ENCODE results near the gene TSPAN12. TPM values are rescaled to one million over a fixed set of nuclear protein-coding genes. Genes with fewer than 3 reads are reported as not detected.

Gene TSPAN12
- total and polyA plus RNA-seq, 2 of the 8 experiments (the other 6 are each of a cell fraction or from before 2014, with no cell fraction given), result 6.1 to 17.9 TPM

- Histone ChIP-seq H3K9ac (replicated peaks in 1 of 4; ENCODE audit: extremely low read depth in 1 of 4, low read depth in 3 of 4, low read length in 3 of 4) (no peak overlapping the region), H3K4me3 (ENCODE audit: extremely low read depth in 1 of 4, insufficient read depth in 2 of 4, low read depth in 3 of 4, low read length in 4 of 4) (no peak overlapping the region), H2BK5ac (ENCODE audit: low read depth, low read length) (no peak overlapping the region), H2AK5ac (ENCODE audit: low read depth, low read length) (0 out of 2 replicates have a peak overlapping the region, but pooled peaks have one; percentile 41), H4K20me1 (replicated peaks in 1 of 2; ENCODE audit: control insufficient read depth in 1 of 2, insufficient read depth in 2 of 2, low read length in 2 of 2) (no peaks in the 10 kb centered on the region), H3K27ac (ENCODE audit: low read depth, low read length) (no peak overlapping the region), H3K27me3 (replicated peaks in 1 of 4; ENCODE audit: control insufficient read depth in 3 of 4, extremely low read depth in 1 of 4, insufficient read depth in 3 of 4, low read length in 3 of 4) (no peaks in the 10 kb centered on the region), H3K18ac (ENCODE audit: extremely low read depth, low read length) (no peak overlapping the region), H3K4me1 (replicated peaks in 1 of 4; ENCODE audit: control insufficient read depth in 3 of 4, insufficient read depth in 4 of 4, low read length in 3 of 4) (peaks cover 0 to 19% (median 9%) of the 10 kb centered on the region in 4 experiments; a peak in 6 of 7 replicates), H3K4ac (replicated peaks; ENCODE audit: insufficient read length, low read depth, low read length) (no peak overlapping the region), H3K4me2 (ENCODE audit: insufficient read depth in 1 of 2, low read depth in 2 of 2, low read length in 2 of 2) (no peak overlapping the region), H3K23ac (ENCODE audit: insufficient read length) (no peak overlapping the region), H3K23me2 (ENCODE audit: low read depth, low read length) (no peaks in the 10 kb centered on the region), H4K91ac (replicated peaks; ENCODE audit: insufficient read length, low read length) (no peak overlapping the region), H3K9me3 (ENCODE audit: insufficient read depth in 2 of 2, low read depth in 1 of 2, low read length in 1 of 2) (no peaks in the 10 kb centered on the region), H3K14ac (ENCODE audit: insufficient read length) (no peak overlapping the region), H2BK20ac (ENCODE audit: low read length) (no peak overlapping the region), H4K8ac (ENCODE audit: extremely low read depth, insufficient read depth, low read length) (no peak overlapping the region), H3K79me2 (ENCODE audit: control insufficient read depth in 1 of 2, insufficient read depth in 2 of 2, low read length in 2 of 2) (no peaks in the 10 kb centered on the region), H2BK12ac (ENCODE audit: low read depth, low read length) (no peak overlapping the region), H2AFZ (ENCODE audit: low read length) (no peak overlapping the region), H2BK120ac (replicated peaks; ENCODE audit: low read depth, low read length) (no peak overlapping the region), H3K56ac (replicated peaks; ENCODE audit: insufficient read length, low read depth, low read length) (no peak overlapping the region), H4K5ac (ENCODE audit: insufficient read length, low read depth, low read length) (no peak overlapping the region), H3K79me1 (ENCODE audit: low read depth, low read length) (no peaks in the 10 kb centered on the region), H3K36me3 (ENCODE audit: control insufficient read depth in 2 of 4, insufficient read depth in 4 of 4, low read length in 3 of 4) (no peaks in the 10 kb centered on the region), H2BK15ac (ENCODE audit: low read length) (no peak overlapping the region)
- FAIRE-seq, result no peak
- TF ChIP-seq CEBPB (IDR thresholded peaks at IDR 0.05; ENCODE audit: low read depth, low read length), result no peak
- TF ChIP-seq JUN (IDR thresholded peaks at IDR 0.05; ENCODE audit: low read depth, low read length), result no peak
- no peak for TF ChIP-seq SRF (IDR thresholded peaks at IDR 0.05; ENCODE audit: low read depth, low read length)
- no peak for TF ChIP-seq CHD1 (IDR thresholded peaks at IDR 0.05; ENCODE audit: low read depth, low read length)
- no peak for DNase-seq (ENCODE audit: low read depth in 1 of 2, low spot score in 2 of 2)
- ChIA-PET CTCF (ENCODE audit: partially characterized antibody) (no interaction called here), POLR2A (ENCODE audit: partially characterized antibody) (no interaction called here)
- 92% methylated on average over 1 of the region's 1 CpG; no CpG with 5 or more reads in 1 of the 2 experiments for WGBS, 2 experiments (ENCODE audit: extremely low coverage in 1 of 2, insufficient coverage in 1 of 2, insufficient read length in 1 of 2, insufficient replicate concordance in 2 of 2, low coverage in 1 of 2, low lambda C conversion rate in 2 of 2, missing lambda C conversion rate in 1 of 2)
These were observed 21.3 kb downstream of the TSPAN12 start for GRCh38 chr7:120836556-120837115.

Data from H1 (cell line).